ENCODE data around the gene SH3BP5.

The SH3BP5 gene

DNA sequence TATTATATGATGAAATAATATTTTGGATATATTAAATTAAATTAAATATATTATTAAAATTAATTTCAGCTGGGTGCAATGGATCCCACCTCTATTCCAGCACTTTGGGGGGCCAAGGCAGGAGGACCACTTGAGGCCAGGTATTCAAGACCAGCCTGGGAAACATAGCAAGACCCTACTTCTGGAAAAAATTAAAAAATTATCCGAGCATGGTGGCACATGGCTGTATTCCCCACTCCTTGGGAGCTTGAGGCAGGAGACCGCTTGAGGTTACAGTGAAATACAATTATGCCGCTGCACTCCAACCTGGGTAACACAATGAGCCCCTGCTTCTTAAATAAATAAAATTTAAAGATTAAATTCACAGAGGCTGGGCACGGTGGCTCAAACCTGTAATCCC lies 61.4 kb downstream of the SH3BP5 start:
- peaks cover 63% of the 10 kb centered on the region for H3K4me1 Mint-ChIP-seq (ENCODE audit: low read depth)
- H3K36me3 Mint-ChIP-seq: no peaks in the 10 kb centered on the region
- no peak overlapping the region for H3K27ac Mint-ChIP-seq
- H3K27me3 Mint-ChIP-seq: no peaks in the 10 kb centered on the region
- H3K9me3 Mint-ChIP-seq (ENCODE audit: low read depth): no peaks in the 10 kb centered on the region
- H3K4me3 Mint-ChIP-seq: no peak overlapping the region

DNA sequence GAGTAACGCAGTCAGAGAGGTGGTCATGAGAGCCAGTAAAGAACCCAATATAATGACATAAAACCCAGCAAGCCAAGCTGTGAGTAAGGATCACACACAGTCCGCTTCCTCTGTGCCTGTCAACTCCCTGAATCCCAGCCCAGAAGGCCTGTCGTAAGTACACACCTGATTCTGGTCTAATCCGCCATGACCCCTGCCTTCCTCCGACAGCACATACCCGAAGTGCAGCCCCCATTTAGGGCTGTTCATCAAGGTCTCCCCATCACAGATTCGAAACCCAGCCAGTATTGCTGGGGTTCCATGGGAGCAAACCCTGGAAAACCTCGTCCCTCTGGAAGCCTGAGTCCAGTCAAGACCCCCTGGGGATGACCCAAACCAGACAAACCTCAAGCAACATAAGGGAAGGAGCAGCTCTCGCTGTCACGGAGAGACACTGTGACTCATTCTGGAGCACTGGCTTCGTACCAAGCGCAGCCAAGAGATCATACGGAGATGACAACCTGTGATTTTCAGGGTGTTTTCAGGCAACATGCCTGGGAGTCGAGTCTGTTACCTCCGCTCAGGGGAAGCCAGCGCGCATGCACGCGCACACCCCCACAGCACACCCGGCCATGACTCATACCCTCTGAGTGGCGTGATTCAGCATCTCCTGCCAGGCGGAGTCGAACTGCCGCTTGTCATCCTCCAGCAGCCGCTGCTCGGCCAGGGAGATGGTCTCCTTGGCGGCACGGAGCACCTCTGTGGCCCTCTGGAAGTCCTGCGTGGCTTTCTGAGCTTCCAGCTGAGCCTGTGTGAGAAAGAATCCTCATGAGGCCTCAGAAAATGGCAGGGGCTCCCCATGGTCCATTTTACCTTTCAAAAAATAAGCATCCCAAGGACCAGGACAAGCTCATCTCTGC lies 63.0 kb downstream of the SH3BP5 start:
- Mint-ChIP-seq H3K27me3 (no peaks in the 10 kb centered on the region), H3K9me3 (ENCODE audit: low read depth) (no peaks in the 10 kb centered on the region), H3K4me1 (ENCODE audit: low read depth) (peaks cover 52% of the 10 kb centered on the region), H3K36me3 (no peaks in the 10 kb centered on the region), H3K27ac (peak overlapping the region; percentile 80), H3K4me3 (peak overlapping the region; percentile 54)

DNA sequence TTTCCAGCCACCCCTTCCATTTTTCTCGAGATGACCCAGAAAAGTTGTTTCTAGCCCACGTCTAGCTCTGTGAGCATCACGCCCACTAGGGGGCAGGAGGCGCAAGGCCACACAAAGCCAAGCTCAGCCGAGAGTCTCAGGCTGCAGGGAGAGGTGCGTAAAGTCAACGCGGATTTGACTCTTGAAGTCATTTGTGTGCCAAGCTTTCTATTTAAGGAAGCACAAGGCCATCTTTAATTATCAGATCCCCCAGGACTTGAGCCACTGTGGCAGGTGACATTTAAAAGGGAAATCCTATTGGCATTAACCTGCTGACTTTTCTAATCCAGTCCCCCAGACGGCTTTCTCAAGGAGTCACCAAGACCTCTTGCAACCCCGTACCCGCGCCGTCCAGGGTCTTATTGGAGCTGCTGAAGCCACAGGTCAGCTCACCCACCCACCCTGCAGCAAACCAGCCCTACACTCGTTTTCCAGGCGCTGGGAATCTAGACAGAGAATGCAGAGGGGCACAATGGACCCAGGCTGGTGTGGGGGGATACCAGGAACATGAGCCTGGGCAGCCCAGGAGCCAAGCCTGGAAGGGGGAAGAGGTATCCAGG lies 64.3 kb downstream of the SH3BP5 start:
- Mint-ChIP-seq H3K4me1 (ENCODE audit: low read depth) (peaks cover 48% of the 10 kb centered on the region), H3K9me3 (ENCODE audit: low read depth) (no peaks in the 10 kb centered on the region), H3K4me3 (no peak overlapping the region), H3K27me3 (no peaks in the 10 kb centered on the region), H3K27ac (no peak overlapping the region), H3K36me3 (no peaks in the 10 kb centered on the region)

DNA sequence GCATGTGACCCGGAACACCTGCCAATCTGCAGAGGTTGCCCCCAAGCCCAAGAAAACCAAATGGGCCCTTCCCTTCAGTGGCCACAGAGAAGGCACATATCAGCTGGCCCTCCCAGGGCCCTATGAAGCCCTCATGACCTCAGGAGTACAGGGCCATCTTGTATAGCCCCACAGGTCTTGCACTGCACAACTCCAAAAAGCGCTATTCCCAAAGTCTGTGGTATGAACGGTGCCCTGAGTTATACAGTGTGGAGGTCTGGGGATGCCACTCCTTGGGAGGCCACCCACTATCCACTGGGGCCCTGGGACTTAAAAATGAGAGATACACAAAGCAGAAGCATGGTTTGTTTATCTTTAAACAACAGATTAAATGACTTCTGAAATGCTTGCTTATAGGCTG lies 64.9 kb downstream of the SH3BP5 start:
- no peak overlapping the region for H3K27ac Mint-ChIP-seq
- no peaks in the 10 kb centered on the region for H3K27me3 Mint-ChIP-seq
- H3K9me3 Mint-ChIP-seq (ENCODE audit: low read depth): no peaks in the 10 kb centered on the region
- peaks cover 43% of the 10 kb centered on the region for H3K4me1 Mint-ChIP-seq (ENCODE audit: low read depth)
- H3K4me3 Mint-ChIP-seq: no peak overlapping the region
- no peaks in the 10 kb centered on the region for H3K36me3 Mint-ChIP-seq

DNA sequence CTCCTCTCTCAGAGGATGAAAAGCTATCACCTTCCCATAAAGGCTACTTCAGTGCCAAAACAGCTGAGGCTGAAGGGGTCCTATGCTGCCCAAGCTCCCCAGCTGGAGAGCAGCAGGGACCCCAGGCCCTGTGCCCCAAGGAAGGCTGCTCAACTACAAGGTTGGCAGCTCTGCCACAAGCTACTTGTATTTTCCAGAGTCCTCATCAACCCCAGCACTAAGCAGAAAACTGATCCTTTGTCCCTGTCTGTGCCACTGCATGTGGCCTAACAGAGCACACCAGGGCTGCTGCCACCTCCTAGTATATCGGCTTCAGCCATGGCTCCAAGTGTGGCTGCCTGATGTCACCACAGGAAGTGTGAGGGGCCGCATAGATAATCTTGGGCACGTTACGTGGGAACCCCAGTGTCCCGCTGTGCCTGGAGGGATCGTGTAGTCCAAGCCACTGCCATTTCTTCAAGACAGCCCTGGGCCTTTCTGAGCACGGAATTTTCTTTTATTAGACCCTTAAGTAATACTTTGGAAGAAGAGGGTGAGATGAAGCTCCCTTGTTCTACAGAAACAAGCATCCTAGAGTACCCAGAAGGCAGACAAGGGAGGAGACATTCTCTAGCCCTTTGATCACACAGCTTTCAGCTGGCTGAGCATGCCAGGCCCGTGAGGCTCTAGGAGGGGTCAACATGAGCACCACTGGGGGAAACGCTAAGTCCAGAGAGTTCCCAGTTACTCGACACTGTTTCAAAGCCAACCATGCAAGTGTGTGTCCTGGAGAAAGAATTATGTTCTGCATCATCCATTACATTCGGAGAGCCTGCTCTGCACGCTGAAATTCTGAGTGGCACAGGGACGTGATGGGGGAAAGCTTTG lies 65.6 kb downstream of the SH3BP5 start:
- H3K27me3 Mint-ChIP-seq: no peaks in the 10 kb centered on the region
- H3K4me3 Mint-ChIP-seq: no peak overlapping the region
- H3K36me3 Mint-ChIP-seq: no peaks in the 10 kb centered on the region
- H3K4me1 Mint-ChIP-seq (ENCODE audit: low read depth): peaks cover 35% of the 10 kb centered on the region
- H3K27ac Mint-ChIP-seq: no peak overlapping the region
- no peaks in the 10 kb centered on the region for H3K9me3 Mint-ChIP-seq (ENCODE audit: low read depth)

DNA sequence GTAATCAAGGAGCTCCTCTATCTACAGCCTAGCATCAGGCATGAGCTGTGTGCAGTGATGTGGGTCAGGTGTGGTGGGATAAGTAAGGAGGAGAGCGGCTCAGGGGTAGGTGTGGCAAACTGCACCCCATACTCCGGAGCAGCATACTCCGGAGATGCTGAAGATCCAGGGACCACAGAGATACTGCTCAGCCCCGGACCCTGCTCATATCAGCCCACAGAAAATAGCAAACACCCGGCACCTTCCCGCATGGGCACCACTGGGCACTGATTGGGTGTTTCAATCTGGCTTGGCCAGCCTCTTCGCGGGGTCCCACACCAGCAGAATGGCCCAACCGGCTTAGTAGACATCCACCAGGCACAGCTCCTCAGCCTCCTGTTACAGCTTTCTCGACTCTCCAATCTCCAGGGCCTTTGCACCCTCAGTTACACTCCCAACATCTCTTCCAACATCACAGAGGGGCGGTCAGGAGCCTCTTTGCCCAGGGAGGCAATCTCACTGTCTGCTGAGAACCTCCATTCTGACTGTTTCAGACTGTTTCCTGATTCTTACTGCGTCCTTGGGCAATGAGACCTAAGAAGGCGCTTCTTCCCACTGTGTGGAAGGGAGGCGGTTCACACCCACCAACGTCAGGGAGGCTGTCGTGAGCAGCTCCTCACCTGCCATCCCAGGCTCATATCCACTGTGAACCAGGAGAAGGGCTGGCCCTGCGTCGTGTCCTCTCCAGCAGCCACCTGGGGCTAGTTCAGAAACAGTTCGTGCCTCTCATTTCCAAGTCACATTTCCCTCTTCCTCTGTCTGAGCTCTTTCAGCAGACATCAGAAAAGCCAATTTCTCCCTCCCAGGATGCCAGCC lies 66.5 kb downstream of the SH3BP5 start:
- Mint-ChIP-seq H3K4me1 (ENCODE audit: low read depth) (peaks cover 33% of the 10 kb centered on the region), H3K9me3 (ENCODE audit: low read depth) (no peaks in the 10 kb centered on the region), H3K27me3 (no peaks in the 10 kb centered on the region), H3K4me3 (no peak overlapping the region), H3K27ac (no peak overlapping the region), H3K36me3 (no peaks in the 10 kb centered on the region)

- no peaks in the 10 kb centered on the region for H3K9me3 Mint-ChIP-seq (ENCODE audit: low read depth)
- H3K4me1 Mint-ChIP-seq (ENCODE audit: low read depth): peaks cover 22% of the 10 kb centered on the region
- no peaks in the 10 kb centered on the region for H3K27me3 Mint-ChIP-seq
- no peaks in the 10 kb centered on the region for H3K36me3 Mint-ChIP-seq
- no peak overlapping the region for H3K4me3 Mint-ChIP-seq
- no peak overlapping the region for H3K27ac Mint-ChIP-seq
These were observed 67.9 kb downstream of the SH3BP5 start for GRCh38 chr3:15264486-15264885.

- Mint-ChIP-seq H3K4me1 (ENCODE audit: low read depth) (peaks cover 17% of the 10 kb centered on the region), H3K36me3 (peaks cover 1% of the 10 kb centered on the region), H3K9me3 (ENCODE audit: low read depth) (no peaks in the 10 kb centered on the region), H3K4me3 (no peak overlapping the region), H3K27ac (no peak overlapping the region), H3K27me3 (no peaks in the 10 kb centered on the region)
These were observed 68.5 kb downstream of the SH3BP5 start for GRCh38 chr3:15263926-15264325.

GRCh38 chr3:15263120-15263519 lies 69.3 kb downstream of the SH3BP5 start:
- no peaks in the 10 kb centered on the region for H3K27me3 Mint-ChIP-seq
- H3K4me3 Mint-ChIP-seq: no peak overlapping the region
- H3K36me3 Mint-ChIP-seq: peaks cover 3% of the 10 kb centered on the region
- no peaks in the 10 kb centered on the region for H3K9me3 Mint-ChIP-seq (ENCODE audit: low read depth)
- H3K4me1 Mint-ChIP-seq (ENCODE audit: low read depth): peaks cover 8% of the 10 kb centered on the region
- peak overlapping the region; percentile 54 for H3K27ac Mint-ChIP-seq

DNA sequence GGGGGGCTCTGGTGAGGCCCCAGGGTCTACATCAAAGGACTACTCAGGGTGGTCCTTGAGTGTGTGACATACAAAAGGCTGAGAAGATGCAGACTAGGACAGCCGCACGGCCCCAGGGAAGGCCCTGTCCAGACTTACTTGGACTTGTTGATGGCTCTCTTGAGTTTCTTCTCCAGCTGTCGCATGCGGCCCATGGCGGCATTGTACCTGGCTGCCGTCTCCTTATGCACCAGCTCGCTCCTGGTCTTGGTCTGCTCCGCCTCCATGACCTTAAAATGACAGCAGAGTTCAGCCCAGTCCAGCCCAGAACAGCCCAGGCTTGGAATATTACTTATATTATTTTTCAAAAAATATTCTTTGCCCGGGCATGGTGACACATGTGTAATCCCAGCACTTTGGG lies 70.4 kb downstream of the SH3BP5 start:
- H3K9me3 Mint-ChIP-seq (ENCODE audit: low read depth): no peaks in the 10 kb centered on the region
- peaks cover 5% of the 10 kb centered on the region for H3K4me1 Mint-ChIP-seq (ENCODE audit: low read depth)
- H3K27me3 Mint-ChIP-seq: no peaks in the 10 kb centered on the region
- peaks cover 3% of the 10 kb centered on the region for H3K36me3 Mint-ChIP-seq
- no peak overlapping the region for H3K4me3 Mint-ChIP-seq
- no peak overlapping the region for H3K27ac Mint-ChIP-seq

DNA sequence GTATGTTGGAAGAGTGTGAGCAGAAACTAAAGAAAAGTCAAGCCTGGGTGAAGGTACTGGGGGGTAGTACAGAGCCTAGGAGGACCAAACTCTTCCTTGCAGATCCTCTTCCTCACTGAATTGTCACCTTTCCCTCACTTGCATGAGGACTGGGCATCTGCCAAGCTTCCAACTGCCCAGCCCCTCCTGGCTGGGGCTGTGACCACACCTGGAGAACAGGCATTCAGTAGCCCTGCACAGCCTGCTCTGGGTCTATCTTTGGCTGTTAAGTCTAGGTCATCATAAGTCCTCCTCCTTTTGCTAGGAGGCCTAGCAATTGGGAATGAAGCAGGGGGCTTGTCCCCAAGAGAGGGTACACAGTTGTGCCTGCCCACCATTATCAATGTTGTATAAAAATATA lies 71.1 kb downstream of the SH3BP5 start:
- Mint-ChIP-seq H3K9me3 (ENCODE audit: low read depth) (no peaks in the 10 kb centered on the region), H3K27me3 (no peaks in the 10 kb centered on the region), H3K4me1 (ENCODE audit: low read depth) (peaks cover 5% of the 10 kb centered on the region), H3K4me3 (no peak overlapping the region), H3K36me3 (peaks cover 3% of the 10 kb centered on the region), H3K27ac (no peak overlapping the region)

GRCh38 chr3:15260531-15260930 lies 71.9 kb downstream of the SH3BP5 start:
- H3K4me1 Mint-ChIP-seq (ENCODE audit: low read depth): peaks cover 3% of the 10 kb centered on the region
- H3K27me3 Mint-ChIP-seq: no peaks in the 10 kb centered on the region
- H3K36me3 Mint-ChIP-seq: peaks cover 3% of the 10 kb centered on the region
- H3K27ac Mint-ChIP-seq: no peak overlapping the region
- no peaks in the 10 kb centered on the region for H3K9me3 Mint-ChIP-seq (ENCODE audit: low read depth)
- no peak overlapping the region for H3K4me3 Mint-ChIP-seq

DNA sequence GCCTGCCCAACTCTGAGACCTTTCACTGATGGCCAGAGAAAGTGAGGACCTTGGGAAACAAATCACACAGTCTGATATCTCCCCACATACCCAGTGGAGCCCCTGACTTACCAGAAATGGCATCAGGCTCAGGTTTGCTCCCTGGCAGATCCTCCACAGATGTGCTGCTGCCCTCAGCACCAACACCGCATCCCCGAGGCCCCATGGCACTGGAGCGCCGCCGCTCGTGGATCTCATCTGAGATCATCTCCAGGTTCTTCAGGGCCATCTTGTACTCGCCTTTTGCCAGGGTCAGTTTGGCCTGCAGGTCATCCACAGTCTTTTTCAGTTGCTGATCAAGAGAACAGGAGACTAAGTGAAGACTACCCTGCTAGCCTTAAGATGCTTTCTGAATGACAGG lies 73.7 kb downstream of the SH3BP5 start:
- H3K36me3 Mint-ChIP-seq: peaks cover 3% of the 10 kb centered on the region
- H3K27ac Mint-ChIP-seq: peak overlapping the region; percentile 50

DNA sequence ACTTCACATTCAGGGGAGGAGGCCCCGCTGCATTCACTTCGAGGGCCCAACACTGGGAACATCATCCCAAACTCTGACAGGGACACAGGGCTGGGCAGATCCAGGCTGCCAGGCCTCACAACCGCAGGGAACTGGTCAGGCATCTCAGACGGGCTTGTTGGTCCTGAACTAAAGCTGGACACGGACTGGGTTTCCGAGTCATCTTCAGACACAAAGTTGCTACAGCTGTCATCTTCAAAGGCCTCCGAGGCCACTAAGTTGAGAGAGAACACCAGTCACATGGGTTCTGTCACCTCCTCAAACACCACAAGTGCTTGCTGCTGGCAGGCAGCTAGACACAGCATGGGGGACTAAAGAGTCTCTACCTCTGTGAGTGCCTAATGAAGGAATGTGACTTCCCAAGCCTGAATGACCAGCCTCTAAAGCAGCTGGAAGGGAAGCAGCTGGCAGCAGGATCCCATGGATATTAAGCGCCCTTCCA lies 75.5 kb downstream of the SH3BP5 start:
- Mint-ChIP-seq H3K9me3 (ENCODE audit: low read depth) (no peaks in the 10 kb centered on the region), H3K4me1 (ENCODE audit: low read depth) (peaks cover 7% of the 10 kb centered on the region), H3K4me3 (no peak overlapping the region), H3K27me3 (no peaks in the 10 kb centered on the region), H3K27ac (peak overlapping the region; percentile 73), H3K36me3 (peaks cover 7% of the 10 kb centered on the region)

More for the DNA sequence above, 73.7 kb downstream of the SH3BP5 start:
- Mint-ChIP-seq H3K27me3 (no peaks in the 10 kb centered on the region), H3K9me3 (ENCODE audit: low read depth) (no peaks in the 10 kb centered on the region), H3K4me1 (ENCODE audit: low read depth) (peaks cover 2% of the 10 kb centered on the region), H3K4me3 (no peak overlapping the region)

Measured in activated naive CD8-positive, alpha-beta T cell (primary cell).